ENCODE results near the gene COL2A1. TPM values are rescaled to one million over a fixed set of nuclear protein-coding genes. Genes with fewer than 3 reads are reported as not detected.
A peak's percentile ranks its signal among the peaks of the same experiment; 100 is the strongest.

Gene COL2A1
- total RNA-seq, 1 donor from 2014 or later, result 0.09 TPM

GRCh38 chr12:48030173-48030650 is 25.9 kb upstream of the COL2A1 start:
- no peak for DNase-seq (ENCODE audit: low spot score)

GRCh38 chr12:48029491-48030172 is 25.4 kb upstream of the COL2A1 start:
- DNase-seq (ENCODE audit: low spot score), result no peak

- DNase-seq (ENCODE audit: low spot score), result no peak
Measured at GRCh38 chr12:48028541-48029431, 24.5 kb upstream of the COL2A1 start.

GRCh38 chr12:48027183-48028002 is 23.1 kb upstream of the COL2A1 start:
- DNase-seq (ENCODE audit: low spot score), result no peak

GRCh38 chr12:48026060-48026827 is 22.0 kb upstream of the COL2A1 start:
- no peak for DNase-seq (ENCODE audit: low spot score)

GRCh38 chr12:48025281-48025680 is 21.0 kb upstream of the COL2A1 start:
- DNase-seq (ENCODE audit: low spot score), result no peak

GRCh38 chr12:48024735-48025134 is 20.5 kb upstream of the COL2A1 start:
- DNase-seq (ENCODE audit: low spot score), result no peak

GRCh38 chr12:48023386-48023785 is 19.1 kb upstream of the COL2A1 start:
- DNase-seq (ENCODE audit: low spot score), result no peak

- no peak for DNase-seq (ENCODE audit: low spot score)
Measured at GRCh38 chr12:48022676-48023385, 18.6 kb upstream of the COL2A1 start.

GRCh38 chr12:48022180-48022521 is 17.9 kb upstream of the COL2A1 start:
- DNase-seq (ENCODE audit: low spot score), result no peak

- DNase-seq (ENCODE audit: low spot score), result no peak
Measured at GRCh38 chr12:48021485-48022179, 17.4 kb upstream of the COL2A1 start.

- DNase-seq (ENCODE audit: low spot score), result no peak
Measured at GRCh38 chr12:48019639-48020265, 15.5 kb upstream of the COL2A1 start.

GRCh38 chr12:48018618-48018995 is 14.3 kb upstream of the COL2A1 start:
- no peak for DNase-seq (ENCODE audit: low spot score)

- no peak for DNase-seq (ENCODE audit: low spot score)
Measured at GRCh38 chr12:48017921-48018617, 13.8 kb upstream of the COL2A1 start.

- DNase-seq (ENCODE audit: low spot score), result no peak
Measured at GRCh38 chr12:48017496-48017895, 13.2 kb upstream of the COL2A1 start.

- no peak for DNase-seq (ENCODE audit: low spot score)
Measured at GRCh38 chr12:48016373-48017020, 12.2 kb upstream of the COL2A1 start.

GRCh38 chr12:48015954-48016353 is 11.7 kb upstream of the COL2A1 start:
- no peak for DNase-seq (ENCODE audit: low spot score)

GRCh38 chr12:48015129-48015528 is 10.9 kb upstream of the COL2A1 start:
- DNase-seq (ENCODE audit: low spot score), result no peak

GRCh38 chr12:48013287-48013686 is 9.0 kb upstream of the COL2A1 start:
- DNase-seq (ENCODE audit: low spot score), result peak; percentile 49

Data from mucosa of gallbladder (tissue), 1 donor.